Measurements from ENCODE around the gene CACNA1H.

CACNA1H gene

GRCh38 chr16:1146409-1146808 lies 6.5 kb upstream of the CACNA1H start:
- no peak overlapping the region for H3K4me3 ChIP-seq (ENCODE audit: low read length)
- TF ChIP-seq, protein P1, sequence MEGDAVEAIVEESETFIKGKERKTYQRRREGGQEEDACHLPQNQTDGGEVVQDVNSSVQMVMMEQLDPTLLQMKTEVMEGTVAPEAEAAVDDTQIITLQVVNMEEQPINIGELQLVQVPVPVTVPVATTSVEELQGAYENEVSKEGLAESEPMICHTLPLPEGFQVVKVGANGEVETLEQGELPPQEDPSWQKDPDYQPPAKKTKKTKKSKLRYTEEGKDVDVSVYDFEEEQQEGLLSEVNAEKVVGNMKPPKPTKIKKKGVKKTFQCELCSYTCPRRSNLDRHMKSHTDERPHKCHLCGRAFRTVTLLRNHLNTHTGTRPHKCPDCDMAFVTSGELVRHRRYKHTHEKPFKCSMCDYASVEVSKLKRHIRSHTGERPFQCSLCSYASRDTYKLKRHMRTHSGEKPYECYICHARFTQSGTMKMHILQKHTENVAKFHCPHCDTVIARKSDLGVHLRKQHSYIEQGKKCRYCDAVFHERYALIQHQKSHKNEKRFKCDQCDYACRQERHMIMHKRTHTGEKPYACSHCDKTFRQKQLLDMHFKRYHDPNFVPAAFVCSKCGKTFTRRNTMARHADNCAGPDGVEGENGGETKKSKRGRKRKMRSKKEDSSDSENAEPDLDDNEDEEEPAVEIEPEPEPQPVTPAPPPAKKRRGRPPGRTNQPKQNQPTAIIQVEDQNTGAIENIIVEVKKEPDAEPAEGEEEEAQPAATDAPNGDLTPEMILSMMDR (conservative IDR thresholded peaks at IDR 0.05; ENCODE audit: low read length), result no peak
- DNase-seq (ENCODE audit: low read depth), result no peak

DNA sequence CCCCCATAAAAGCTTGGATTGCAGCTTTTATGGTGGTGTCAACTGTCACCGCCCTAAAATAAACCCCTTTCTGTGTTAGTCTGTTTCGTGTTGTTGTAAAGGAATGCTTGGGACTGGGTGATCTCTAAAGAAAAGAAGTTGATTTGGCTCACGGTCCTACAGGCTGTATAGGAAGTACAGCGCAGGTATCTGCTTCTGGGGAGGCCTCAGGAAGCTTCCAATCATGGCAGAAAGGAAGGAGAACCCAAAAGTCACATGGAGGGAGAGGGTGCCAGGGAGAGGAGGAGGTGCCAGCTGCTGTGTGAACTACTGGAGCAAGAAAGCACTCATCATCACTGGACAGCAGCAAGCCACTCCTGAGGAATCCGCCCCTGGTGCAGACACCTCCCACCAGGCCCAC lies 5.9 kb upstream of the CACNA1H start:
- H3K4me3 ChIP-seq (ENCODE audit: low read length), result no peak overlapping the region
- TF ChIP-seq, protein P1 (conservative IDR thresholded peaks at IDR 0.05; ENCODE audit: low read length), result no peak
- no peak for DNase-seq (ENCODE audit: low read depth)

DNA sequence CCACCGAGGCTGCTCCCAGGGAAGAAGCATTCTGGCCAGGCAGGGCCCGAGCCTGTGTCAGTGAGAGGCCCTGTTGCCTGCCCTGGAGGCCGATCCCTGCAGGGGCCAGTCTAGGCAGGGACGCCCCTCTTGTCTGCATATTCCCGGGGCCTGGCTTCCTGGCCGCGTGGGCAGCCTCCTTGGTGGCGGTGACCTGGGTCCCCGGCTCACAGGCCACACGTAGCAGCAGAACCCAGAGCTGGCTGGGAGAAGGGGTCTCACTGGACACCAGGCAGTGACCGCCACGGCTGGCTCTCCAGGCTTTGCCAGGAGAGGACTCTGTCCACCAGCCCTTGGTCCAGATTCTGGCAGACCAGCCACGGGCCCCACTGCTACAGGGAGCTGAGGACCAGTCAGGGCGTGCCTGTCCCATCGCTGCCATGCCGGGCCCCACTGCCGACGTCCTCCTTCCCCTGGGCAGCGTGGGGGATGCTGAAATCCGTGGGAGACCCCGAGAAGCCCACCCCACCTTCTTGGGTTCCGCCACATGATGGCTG lies 3.7 kb upstream of the CACNA1H start:
- DNase-seq (ENCODE audit: low read depth), result no peak
- TF ChIP-seq, protein P1 (conservative IDR thresholded peaks at IDR 0.05; ENCODE audit: low read length), result no peak
- no peak overlapping the region for H3K4me3 ChIP-seq (ENCODE audit: low read length)

- peak; percentile 48 for DNase-seq (ENCODE audit: low read depth)
- TF ChIP-seq, protein P1 (conservative IDR thresholded peaks at IDR 0.05; ENCODE audit: low read length), result 0 out of 2 replicates have a peak, but pooled peaks have one; percentile 5
- no peak overlapping the region for H3K4me3 ChIP-seq (ENCODE audit: low read length)
Observed at GRCh38 chr16:1150511-1150982, 2.4 kb upstream of the CACNA1H start.

- DNase-seq (ENCODE audit: low read depth), result no peak
- TF ChIP-seq, protein P1 (conservative IDR thresholded peaks at IDR 0.05; ENCODE audit: low read length), result no peak
- no peak overlapping the region for H3K4me3 ChIP-seq (ENCODE audit: low read length)
Observed at GRCh38 chr16:1151424-1152122, 1.3 kb upstream of the CACNA1H start.

GRCh38 chr16:1152123-1152638 lies 725 bp upstream of the CACNA1H start:
- H3K4me3 ChIP-seq (ENCODE audit: low read length), result no peak overlapping the region

More at GRCh38 chr16:1152123-1152638, 725 bp upstream of the CACNA1H start:
- TF ChIP-seq, protein P1 (conservative IDR thresholded peaks at IDR 0.05; ENCODE audit: low read length), result no peak
- no peak for DNase-seq (ENCODE audit: low read depth)

Data from AG10803 (cell line).